Renal cortex interstitium (tissue), 11 donors: ENCODE results near the gene LAPTM5. TPM values are rescaled to one million over a fixed set of nuclear protein-coding genes. Genes with fewer than 3 reads are reported as not detected.

ENCODE experiments used
- DNase-seq, 11 donors: peaks; one replicate each; pipeline ENCODE4 v3.0.0-alpha.2; 2013; ENCODE audit warnings: low read depth in 9 of 11, low spot score in 4 of 11; ENCODE audit errors: extremely low read depth in 1 of 11
- polyA plus RNA-seq, 3 donors: library from polyadenylated mRNA; unstranded; fragments of 120-200 nt; gene quantifications; one replicate each; pipeline ENCODE4 v1.2.1, GENCODE V29; 2013; ENCODE audit not compliant: insufficient read length in 3 of 3

The LAPTM5 gene
- polyA plus RNA-seq, 3 donors: 14.1 to 16.8 (median 16.1) TPM

DNA sequence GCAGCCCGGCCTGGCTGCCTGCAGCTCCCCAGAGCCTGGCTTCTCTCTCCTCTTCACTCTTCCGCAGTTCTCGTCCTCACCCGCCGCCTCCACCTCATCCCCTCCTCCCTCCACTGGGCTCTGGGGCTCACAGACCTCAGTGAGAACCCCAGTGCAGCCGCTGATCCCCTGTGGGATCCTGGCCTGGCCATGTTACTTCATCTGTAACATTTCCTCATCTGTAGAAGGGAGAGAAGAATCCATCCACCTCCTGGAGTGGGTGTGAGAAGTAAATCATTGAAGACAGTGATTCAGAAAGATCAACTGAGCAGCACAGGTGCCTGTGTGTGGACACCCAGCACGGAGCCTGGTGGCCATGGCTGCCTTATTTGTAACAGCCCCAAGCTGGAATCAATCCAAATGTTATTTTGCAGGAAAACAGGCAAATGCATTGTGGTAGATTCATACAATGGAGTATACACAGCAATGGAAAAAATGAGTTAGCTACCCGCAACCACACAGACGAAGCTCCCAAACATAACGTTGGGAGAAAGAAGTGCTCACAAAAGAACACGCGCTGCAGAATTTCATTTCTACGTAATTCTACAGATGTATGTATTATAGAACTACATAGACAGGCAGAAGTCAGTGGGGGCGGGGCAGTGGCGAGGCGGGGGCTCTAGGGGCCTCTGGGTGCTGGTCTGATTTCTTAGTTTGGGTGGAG, 8.7 kb downstream of the LAPTM5 start:
- no peak for DNase-seq

DNA sequence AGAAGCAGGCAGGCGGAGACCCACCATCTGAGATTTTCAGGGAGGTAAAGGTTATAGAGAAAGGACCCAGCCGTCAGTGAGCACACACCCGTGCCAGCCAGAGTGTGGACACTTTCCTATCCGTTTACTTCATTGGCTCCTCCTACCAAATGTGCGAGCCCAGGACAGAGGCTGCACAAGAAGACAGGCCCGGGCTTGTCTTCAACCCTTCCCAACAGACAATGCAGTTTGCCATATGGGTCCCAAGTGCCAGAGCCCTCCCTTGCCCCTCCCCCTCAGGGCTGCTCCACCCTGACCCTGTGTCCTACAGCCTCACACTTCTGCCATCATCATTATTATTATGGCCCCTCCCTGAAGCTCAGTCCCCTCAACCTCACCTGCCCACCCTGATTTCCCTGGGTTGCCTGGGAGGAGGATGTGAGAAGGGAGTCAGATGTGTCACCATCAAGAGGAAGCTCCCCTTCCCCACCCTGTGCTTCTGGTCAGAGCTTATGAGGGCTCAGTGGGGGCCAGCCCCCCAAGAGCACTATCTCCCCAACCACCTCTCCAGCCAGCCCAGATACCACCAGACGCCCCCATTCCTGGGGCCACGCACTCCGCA, 9.4 kb downstream of the LAPTM5 start:
- DNase-seq: no peak

DNA sequence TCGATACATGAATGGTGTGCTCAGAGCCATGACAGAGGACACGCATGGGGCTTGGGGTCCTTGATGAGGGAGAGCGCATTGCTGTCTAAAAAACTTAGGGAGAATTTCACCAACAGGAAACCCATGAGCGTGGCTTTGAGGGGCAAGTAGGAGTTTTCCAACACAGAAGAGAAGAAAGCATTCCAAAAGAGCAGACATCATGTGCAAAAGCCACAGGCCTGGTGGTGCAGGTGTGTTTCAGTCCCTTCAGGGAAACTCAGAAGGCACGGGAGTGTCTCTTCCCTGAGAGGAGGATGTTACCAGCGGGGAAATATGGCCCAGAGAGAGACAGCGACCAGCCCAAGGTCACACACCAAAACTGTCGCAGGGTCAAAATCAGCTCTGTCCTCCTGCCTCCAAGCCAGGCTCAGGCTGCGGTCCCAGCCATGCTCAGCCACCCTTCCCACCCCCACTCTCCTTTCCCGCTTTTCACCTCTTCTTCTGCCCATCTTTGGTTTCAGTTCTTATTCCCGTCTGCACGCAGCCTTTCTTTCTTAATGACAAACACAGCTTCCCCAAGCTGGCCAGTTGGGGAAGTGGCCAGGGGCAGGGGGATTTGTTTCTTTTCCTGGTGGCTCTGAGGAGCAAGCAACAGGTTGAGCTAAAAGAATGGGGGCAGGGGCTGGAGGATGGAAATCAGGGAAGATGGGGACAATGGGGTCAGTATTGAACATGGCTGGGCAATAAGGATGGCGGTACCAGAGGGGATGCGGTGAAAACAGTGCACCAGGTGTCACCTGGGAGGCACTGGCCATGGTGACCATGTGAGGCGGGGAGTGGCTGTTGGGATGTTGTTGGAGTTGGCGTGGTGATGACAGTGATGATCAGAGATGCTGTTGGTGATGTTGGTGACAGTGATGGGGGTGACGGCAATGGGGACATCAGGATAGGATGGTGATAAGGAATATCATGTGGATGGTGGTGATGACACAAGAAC, 10.3 kb downstream of the LAPTM5 start:
- no peak for DNase-seq

DNA sequence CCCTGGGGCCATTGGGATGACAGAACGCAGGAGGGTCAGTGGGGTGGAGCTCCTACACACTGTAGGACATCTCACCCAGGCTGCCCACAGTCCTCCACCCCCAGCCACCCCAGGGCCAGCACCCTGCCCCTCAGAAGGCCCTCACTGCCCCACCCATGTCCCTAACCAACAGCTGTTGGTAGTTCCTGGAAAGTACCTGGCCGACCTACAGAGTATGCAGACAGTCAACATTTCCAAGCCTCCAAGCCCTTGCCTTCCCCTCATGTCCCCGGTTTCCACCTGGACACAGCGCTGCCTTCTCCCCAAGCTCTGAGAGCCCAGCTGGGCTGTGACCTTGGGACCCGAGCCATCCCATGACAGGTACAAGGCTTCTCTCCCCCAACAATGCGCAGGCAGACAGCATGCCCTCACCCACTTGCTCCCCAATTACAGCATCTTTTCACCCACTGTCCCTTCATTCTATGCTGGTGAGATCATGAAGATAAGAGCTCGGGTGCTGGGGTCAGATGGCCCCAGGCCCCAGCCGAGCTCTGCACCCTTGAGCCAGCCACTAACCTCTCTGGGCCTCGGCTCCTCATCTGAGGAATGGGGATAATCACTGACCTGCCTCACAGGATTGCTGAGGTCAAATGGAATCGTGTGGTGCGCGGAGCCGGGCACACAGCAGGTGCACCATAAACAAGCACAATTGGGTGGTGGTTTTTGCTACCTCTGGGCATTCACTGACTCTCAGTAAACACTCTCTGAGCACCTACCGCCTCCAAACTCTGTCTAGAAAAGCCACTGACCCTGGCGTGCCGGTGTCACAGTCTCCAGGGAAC, 11.2 kb downstream of the LAPTM5 start:
- no peak for DNase-seq

DNA sequence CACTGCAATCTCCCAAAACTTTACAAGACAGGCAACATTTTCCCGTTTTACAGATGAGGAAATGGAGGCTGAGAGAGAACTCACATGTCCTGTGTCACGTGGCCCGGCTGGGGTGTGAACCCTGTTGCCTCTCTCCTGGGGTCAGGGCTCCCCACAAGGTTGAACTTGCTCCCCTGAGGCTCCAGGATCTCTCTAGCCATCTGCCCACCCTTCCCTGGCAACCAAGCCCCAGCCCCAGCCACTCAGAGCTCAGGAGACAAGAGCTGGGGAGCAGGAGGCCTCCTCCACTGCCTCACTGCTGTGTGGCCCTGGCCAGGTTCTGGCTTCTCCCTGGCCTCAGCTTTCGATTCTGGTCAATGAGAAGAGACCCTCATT, 11.8 kb downstream of the LAPTM5 start:
- DNase-seq: no peak

GRCh38 chr1:30745156-30745833, 12.3 kb downstream of the LAPTM5 start:
- no peak for DNase-seq

DNA sequence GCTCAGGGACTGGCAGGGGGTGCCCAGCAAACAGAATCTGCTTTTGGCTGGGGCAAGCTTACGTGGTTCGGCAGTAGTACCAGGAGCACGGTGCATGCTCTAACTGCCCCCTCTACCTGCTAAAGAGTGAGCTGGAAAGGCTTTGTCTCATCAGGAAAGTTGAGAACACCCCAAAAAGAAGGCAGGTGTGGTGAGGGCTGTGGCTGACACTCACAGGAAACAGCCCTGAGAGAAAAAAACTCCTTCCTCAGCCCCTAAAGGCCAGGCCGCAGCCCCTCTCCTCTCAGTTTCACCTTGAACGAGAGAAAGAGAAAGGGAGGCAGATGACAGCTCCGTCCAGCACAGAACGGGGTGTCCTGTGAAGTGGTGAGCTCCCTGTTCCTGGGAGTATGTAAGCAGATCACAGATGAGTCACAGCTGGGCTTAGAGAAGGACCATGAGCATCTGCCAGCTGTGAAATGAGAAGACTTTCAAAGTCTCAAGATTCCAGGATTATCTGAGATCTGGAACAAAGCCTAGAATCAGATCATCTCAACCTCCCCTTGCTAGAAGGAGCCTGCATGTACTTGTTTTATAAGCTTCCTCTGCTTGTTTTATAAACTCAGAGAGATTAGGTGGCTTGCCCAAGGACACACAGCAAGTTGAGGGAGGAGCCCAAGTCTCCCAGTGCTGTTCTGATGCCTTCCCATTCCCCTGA, 13.4 kb downstream of the LAPTM5 start:
- DNase-seq: no peak

DNA sequence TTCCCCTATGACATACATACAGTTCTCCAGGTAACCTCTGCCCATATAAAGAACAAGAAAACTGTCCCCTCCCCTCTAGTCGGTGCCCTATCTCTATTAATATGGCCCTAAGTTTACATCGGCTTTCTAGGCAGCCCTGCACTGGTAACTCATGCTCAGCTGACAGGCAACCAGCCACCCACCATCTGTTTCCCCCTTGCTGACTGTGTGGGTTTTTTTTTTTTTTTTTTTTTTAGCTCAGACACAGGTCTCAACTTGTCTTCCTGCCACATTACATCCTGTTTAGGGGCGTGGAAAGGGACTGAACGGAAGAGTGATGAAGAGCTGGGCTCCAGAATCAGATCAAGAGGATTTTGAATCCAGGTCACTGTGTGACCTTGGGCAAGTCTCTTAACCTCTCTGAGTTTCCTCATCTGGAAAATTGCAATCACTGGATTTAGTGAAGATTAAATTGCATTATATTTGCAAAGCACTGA, 14.0 kb downstream of the LAPTM5 start:
- no peak for DNase-seq

GRCh38 chr1:30742963-30743559, 14.5 kb downstream of the LAPTM5 start:
- no peak for DNase-seq

DNA sequence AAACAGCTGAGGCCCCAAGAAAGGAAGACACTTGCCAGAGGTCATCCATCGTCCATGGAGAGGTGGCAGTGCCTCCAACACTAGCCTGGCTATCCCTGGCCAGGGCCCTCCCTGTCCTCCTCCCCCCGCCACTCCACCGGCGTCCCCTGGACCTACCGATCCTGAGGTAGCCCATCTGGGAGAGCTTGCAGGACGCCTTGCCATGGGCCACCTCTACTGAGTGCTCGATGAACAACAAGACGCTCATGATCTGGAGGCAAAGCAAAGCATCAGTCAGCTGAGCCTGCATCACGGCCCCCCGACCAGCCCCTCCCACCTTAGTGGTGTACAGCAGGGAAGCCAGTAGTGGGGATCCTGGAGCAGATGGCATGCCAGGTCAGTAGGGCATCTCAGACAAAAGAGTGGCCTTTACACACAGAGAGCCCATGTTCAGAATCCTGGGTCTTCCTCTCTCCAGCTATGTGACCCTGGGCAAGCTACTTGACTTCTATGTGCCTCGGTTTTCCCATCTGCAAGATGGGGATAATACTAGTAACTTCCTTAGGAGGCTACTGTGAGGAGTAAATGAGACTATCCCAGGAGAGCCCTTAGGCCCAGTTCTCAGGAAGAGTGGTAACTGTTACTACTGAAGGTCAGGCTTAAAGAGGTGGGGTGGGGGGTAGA, 15.1 kb downstream of the LAPTM5 start:
- DNase-seq: no peak

DNA sequence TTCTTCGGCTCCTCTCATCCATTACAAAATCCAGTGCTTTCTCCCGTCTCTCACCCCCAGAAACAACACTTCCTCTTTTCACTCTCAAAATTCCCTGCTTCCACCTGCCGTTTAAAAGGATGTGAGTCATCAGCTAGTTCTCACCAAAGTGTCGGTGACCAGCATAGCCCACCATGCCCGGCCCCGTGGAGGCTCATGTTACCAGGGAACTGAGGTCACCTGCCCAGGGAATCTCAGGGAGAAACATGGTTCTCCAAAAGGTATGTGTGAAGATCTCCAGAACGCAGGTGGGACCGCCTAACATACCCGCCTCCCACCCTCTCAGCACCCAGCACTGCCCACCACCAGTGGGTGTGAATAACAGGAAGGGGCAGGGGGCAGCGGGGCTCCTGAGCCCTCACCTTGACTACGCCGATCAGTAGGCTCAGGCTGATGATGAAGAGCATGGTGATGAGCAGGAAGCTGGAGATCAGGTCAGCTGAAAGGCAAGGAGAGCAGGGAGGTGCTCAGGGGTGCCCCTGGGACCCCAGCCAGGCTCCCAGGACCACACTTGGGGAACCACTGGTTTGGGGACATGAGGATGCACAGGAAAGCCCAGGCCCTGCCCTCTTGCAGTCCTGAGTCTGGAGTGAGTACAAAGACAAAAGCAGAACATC, 16.2 kb downstream of the LAPTM5 start:
- no peak for DNase-seq

GRCh38 chr1:30740251-30741238, 17.0 kb downstream of the LAPTM5 start:
- no peak for DNase-seq

DNA sequence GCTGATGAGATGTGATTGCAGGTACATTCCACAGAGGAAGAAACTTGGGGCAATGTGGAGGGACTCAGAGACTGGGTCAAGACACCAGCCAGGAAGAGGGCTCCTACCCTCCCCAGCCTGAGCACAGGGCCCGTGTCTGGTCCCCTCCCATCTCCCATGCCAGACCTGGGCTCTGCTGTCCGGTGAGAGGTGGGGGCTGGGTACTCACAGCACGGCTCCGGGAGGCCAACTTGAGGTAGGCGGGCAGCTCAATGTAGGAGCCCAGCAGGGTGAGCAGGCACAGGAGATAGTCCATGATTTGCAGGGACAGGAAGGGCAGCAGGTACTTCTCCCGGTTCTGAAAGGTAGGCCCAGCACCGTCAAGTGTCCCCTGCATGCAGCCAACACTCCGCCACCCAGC, 18.0 kb downstream of the LAPTM5 start:
- no peak for DNase-seq

DNA sequence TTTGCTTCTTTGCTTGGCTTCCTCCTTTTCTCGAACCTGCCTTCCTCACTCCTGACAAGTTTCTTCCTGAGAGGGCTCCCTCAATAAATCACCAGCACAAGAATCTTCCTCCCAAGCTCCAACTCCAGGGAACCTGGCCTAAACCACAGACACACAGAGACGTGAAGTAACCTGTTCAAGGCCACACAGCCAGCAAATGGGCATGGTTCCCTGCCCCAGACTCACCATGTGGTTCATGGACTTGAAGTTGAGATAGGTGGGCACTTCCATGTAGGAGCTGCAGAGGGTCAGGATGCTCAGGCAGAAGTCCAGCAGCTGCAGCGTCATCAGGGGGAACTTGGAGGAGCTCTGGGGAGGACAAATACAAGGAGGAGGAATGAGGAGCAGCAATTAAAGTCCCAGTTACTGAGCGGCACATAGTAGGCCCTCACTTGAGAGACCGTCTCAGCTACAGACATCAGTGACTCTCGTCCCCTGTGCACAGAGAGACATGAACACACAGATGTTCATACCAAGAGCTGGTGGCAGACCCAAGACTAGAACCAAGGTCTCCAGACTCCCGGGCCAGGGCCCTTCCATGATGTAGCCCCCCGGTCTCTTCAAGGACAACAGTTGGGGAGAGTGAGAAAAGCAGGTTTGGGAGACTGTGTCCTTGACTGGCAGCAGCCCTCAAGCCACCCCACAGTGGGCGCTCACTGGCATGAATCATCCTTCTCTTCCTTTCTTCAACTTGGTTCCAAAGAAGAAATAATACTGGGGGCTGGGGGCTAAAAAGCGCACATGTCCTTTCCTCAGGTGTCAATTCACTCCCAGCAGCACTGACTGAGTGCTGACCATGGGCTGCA, 18.6 kb downstream of the LAPTM5 start:
- DNase-seq: no peak
